Measurements from ENCODE around the gene IFNL2.
"Not testable (repeated sequence)": the region's sequence is repeated elsewhere in the genome, so short reads cannot be mapped to it uniquely, and the experiment has no call there.

IFNL2 gene

GRCh38 chr19:39297931-39298634, 29.9 kb downstream of the IFNL2 start:
- peak; percentile 35 for DNase-seq (ENCODE audit: low spot score)

- DNase-seq (ENCODE audit: low spot score) = no peak
Observed at GRCh38 chr19:39299404-39299803, 31.2 kb downstream of the IFNL2 start.

DNA sequence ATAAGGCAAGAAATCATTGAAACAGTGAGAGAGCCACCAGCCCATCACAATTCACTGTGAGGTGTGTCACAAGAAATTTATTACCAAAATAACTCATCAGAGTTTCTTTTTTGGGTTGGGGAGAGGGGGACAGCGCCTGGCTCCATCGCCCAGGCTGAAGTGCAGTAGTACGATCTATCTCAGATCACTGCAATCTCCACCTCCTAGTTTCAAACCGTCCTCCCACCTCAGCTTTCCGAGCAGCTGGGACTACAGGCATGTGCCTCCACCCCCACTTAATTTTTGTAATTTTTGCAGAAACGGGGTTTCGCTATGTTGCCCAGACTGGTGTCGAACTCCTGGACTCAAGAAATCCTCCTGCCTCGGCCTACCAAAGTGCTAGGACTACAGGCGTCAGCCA, 31.6 kb downstream of the IFNL2 start:
- no peak for DNase-seq (ENCODE audit: low spot score)

GRCh38 chr19:39301021-39301420, 32.8 kb downstream of the IFNL2 start:
- no peak for DNase-seq (ENCODE audit: low spot score)

- no peak for DNase-seq (ENCODE audit: low spot score)
Observed at GRCh38 chr19:39301562-39301961, 33.4 kb downstream of the IFNL2 start.

GRCh38 chr19:39303373-39304184, 35.4 kb downstream of the IFNL2 start:
- DNase-seq (ENCODE audit: low spot score) = peak; percentile 37

DNA sequence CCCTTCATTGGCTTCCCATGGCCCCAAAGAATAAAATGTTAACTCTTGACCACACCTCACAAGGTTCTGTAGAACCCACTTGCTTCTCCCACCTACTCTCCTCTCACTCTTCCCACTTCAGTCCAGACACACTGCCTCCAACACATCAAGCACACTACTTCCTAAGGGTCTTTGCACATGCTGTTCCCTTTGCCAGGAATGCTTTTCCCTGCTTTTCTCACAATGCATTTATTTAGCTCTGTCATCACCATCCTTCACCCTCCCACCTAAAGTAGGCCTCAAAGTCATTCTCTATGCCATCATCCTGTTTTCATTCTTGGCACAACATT, 36.0 kb downstream of the IFNL2 start:
- no peak for DNase-seq (ENCODE audit: low spot score)

GRCh38 chr19:39304701-39305571, 36.7 kb downstream of the IFNL2 start:
- DNase-seq (ENCODE audit: low spot score) = no peak

DNA sequence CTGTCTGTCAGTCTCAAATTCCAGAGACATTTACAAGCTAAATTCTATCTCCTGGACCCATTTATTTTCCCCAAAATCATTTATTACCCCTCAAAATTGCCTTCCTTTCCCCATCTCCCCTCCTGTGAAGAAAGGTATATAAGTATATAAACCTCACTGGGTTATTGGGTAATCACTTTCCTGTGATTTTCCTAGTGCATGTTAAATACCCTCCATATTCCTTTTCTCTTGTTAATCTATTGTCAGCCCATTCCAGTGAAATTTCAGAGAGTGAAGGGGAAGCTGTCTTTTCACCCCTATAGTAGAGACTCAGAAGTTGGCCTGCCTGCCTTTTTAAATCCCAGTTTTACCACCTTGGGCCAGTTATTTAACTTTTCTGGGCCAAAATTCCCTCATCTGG, 37.9 kb downstream of the IFNL2 start:
- DNase-seq (ENCODE audit: low spot score) = no peak

DNA sequence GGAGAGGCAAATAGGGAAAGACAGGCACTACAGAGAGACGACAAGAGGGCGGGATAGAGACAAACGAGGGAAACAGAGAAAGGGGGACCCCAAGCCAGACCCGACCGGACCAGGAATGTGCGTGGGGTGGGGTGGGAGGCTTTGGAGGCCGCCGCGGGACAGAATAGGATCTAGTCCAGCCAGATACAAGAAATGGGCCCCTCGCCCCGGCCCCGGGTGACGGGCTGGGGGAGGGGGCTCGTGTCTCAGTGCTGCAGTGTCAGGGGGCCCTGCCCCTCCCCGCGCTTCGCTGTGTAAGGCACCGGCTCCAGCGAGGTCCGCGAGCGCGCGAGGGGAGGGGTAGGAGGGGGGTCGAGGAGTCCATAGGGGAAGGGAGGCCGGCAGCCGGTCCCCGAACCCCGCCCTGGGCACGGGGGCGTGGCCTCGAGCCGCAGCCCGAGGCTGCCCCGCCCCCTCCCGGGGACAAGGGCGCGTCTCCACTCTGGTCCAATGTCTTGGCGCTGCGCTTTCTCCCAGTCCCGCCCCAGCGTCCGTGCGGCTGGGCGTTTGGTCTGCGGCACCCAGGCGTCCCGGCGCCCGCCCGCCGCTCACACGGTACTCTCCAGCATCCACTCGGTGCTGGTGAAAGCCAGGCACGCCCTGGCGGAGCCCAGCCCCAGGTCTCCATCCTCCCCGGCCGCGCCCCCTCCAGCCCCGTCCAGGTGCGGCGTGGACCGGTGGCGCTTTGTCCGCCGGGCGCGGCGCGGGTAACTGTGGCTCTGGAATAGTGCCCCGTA, 39.0 kb downstream of the IFNL2 start:
- no peak for DNase-seq (ENCODE audit: low spot score)

DNA sequence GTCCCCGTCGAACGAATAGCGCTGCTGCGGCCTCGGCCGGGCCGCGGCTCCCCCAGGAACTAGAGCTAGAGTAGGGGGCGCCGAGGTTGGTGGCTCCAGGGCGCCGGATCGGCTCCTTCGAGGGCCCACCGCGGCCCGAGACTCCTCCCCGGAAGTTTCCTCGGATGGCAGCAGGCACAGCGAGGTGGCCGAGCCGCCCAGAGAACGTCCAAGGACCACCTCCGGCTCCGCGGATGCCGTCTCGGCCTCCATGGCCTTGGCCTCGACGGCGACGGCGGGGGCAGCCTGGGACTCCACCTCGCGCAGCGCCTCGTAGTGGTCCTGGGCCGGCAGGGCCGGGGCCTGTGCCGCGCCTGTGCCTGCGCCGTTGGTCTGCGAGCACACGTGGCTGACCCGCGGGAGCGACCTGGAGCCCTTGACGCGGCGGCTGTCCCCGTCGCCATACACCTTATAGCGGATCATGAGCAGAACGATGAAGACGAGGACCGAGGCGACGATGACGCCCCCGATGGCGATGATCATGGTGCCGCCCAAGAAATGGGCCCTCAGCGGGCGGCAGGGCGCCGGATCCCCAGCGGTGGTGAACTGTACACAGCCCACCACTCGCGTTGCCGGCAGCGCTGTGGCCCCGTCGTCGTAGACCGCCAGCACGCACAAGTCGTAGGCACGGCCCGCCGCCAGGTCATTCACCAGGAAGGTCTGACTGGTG, 39.8 kb downstream of the IFNL2 start:
- no peak for DNase-seq (ENCODE audit: low spot score)

GRCh38 chr19:39308531-39309304, 40.5 kb downstream of the IFNL2 start:
- peak; percentile 40 for DNase-seq (ENCODE audit: low spot score)

DNA sequence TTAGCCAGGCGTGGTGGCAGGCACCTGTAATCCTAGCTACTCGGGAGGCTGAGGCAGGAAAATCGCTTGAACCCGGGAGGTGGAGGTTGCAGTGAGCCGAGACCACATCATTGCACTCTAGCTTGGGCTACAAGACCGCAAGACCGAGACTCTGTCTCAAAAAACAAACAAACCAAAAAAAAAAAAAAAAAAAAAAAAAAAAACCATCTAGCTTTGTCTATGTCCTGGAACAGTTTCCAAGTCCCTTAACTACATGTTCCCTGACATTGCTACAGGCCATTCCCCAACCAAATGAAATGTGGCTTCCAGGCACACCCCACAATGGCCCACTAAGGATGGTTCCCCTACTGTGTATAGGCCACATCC, 41.1 kb downstream of the IFNL2 start:
- not testable (repeated sequence) for DNase-seq (ENCODE audit: low spot score)

DNA sequence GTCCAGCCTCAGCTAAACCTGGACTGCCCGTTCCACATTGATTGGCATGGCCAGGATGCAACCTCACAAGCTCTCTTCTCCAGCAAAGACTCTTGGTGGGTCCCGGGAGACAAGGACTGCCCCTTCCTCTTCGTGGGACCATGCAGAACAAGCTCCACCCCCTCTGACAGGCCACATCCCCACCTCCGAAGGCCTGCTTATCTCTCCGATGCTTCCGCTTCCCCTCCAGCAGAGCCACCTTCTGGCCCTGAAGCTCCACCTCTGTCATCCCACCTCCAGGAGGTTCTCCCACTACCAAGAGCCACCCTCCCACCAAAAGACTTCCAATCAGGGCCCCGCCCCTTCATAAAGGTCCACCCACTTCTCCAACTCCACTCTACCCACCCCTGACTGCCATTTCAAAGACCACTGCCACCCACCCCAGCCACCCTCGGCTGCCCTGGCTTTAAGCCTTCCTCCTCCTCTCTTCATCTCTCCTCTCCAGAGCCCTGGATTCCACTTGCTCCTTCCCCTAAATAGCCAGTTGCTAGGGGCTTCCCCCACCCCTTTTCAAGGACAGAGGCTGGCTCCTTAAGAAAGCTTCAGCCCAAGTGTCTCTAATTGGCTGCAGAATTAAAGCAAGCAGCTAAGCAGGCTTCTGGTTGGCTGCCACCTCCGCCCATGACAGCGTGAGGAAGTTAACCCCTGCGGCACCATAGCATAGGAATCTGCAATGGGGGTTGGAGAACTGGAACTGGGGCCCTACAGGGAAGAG, 42.5 kb downstream of the IFNL2 start:
- DNase-seq (ENCODE audit: low spot score) = no peak

DNA sequence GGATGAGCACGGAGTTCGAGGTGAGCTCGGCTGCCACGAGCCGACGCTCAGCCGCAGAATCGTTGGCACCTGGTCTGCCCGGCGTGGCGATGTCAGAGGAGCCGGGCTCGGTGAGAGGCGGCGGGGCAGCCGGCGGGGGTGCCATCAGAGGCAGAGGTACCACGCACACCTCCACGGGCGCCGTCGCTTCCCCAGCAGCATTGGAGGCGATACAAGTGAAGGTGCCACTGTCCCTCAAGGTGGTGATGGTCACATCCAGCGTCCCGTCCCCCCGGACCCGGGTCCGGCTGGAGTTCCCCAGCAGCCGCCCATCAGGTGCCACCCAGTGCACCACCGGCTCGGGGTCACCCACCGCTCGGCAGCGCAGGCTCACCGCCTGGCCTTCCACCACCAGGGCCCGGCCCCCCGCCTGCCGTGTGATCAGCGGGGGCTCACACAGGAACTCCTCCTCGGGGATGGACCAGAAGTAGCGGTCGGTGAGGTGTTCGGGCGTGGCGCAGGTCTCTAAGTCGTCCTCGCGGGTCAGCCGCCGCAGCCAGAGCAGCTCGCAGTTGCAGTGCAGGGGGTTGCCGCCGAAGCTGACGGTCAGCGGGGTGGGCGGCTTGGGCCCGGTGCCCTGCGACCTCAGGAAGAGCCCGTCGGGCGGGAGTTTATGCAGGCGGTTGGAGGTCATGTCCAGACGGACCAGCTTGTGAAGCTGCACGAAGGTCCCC, 46.0 kb downstream of the IFNL2 start:
- DNase-seq (ENCODE audit: low spot score) = no peak

DNA sequence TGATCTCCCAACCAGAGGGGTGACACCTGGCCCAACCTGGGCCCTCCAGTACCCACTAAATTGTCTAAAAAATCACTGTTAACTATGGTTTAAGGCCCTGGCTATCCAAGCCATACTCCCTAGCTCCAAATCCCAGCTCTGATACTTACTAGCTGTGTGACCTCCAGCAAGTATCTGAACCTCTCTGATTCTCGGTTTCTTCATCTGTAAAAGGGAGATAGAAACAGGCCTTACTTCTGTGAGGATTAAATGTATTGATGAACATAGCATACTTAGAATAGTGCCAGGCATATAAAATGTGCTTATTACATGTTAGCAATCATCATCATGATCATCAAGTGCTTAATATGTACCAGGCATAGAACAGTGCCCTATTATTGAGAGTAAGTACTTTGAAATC, 47.7 kb downstream of the IFNL2 start:
- DNase-seq (ENCODE audit: low spot score) = no peak

DNA sequence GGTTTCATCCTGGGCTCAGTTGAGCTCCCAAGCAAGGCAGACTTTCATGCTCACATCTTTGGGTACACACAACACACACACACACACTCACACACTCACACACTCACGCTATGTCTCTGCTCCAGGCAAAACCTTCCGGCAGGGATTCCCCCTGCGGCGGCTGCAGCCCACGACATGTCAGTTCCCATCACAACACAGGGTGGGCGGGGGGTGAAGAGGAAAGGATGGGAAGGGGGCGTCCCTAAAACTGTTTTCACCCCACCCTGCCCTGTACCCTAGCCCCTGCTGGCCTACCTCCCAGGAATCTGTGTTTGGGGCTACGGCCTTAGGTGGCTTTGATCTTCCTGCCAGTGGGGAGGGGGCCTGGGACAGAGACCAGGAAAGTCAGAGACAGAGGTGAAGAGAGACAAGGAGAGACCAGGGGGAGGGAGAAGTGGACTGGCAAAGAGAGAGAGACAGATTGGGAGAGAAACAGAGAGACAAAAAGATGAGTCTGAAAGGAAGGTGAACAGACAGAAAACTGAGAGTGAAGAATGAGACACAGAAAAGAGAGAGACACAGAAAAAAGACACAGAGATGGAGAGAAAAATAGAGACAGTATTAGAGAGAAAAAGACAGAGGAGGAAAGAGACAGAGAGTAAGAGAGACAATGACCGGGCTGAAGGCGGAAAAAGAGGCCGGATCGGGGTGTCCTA, 48.6 kb downstream of the IFNL2 start:
- DNase-seq (ENCODE audit: low spot score) = no peak

- DNase-seq (ENCODE audit: low spot score) = no peak
Observed at GRCh38 chr19:39317476-39317875, 49.3 kb downstream of the IFNL2 start.

DNA sequence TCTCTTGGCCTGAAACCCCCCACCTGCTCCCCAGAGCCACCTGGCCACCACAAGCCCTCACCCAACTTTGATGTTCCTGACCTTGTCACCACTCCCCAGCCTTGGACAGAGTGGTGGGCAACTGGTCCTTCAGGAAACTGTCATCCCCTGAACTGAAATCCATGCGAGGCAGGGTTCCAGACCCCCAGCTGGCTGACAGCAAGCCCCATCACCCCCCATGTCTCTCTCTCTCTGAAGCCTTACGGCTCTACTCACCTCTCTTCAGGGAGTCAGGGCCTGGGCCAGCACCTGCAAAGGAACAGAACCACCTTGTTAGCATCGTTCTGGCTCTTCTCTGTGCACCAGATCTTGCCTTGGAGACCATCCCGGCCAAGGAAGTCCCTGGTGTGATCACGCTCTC, 49.9 kb downstream of the IFNL2 start:
- no peak for DNase-seq (ENCODE audit: low spot score)

Measured in SW480 (cell line).